SK-N-SH (cell line): ENCODE results near the gene DDX46. TPM values are rescaled to one million over a fixed set of nuclear protein-coding genes. Genes with fewer than 3 reads are reported as not detected.

Source experiments
- CTCF ChIA-PET: fragments of 300-600, 350-600 bp; formaldehyde crosslinking; extraction: SDS; loops from one replicate; lab custom pipeline; 2021; lab: Yijun Ruan, JAX
- POLR2A ChIA-PET: fragments of 350-600 bp; sonication (Branson Sonifier 250); formaldehyde crosslinking; extraction: SDS; loops from one replicate; lab custom pipeline; 2020; ENCODE audit warnings: antibody characterized with exemption, inconsistent platforms; lab: Yijun Ruan, JAX
- DNase-seq: peaks from one replicate; pipeline ENCODE4 v3.0.0; 2012
- H2AFZ ChIP-seq: fragments of 200-600 bp; sonication (generic); 2 replicates; pipeline ENCODE4 v1.8.1; 2016; ENCODE audit warnings: antibody characterized with exemption, mild to moderate bottlenecking, low read depth
- H3F3A ChIP-seq: fragments of 200-600 bp; sonication (generic); replicated peaks from 2 replicates; pipeline ENCODE3; 2016; ENCODE audit warnings: antibody characterized with exemption, mild to moderate bottlenecking; ENCODE audit not compliant: insufficient read depth
- H3K27ac ChIP-seq, 2 experiments: fragments of 200-500 bp in 1 of 2; fragments of 200-600 bp in 1 of 2; sonication (Bioruptor generic) in 1 of 2; sonication (generic), shearing (Covaris generic) in 1 of 2; 2 replicates each; pipeline versions ENCODE4 v1.5.1 to v1.6.1; 2014 to 2016; ENCODE audit warnings: low read depth in 2 of 2, inconsistent platforms in 1 of 2, low read length in 1 of 2, mild to moderate bottlenecking in 1 of 2, mixed read lengths in 1 of 2
- H3K27me3 ChIP-seq: fragments of 200-600 bp; sonication (generic), shearing (Covaris generic); 2 replicates; pipeline ENCODE4 v1.6.1; 2016; ENCODE audit warnings: mixed run types; ENCODE audit not compliant: insufficient read depth
- H3K36me3 ChIP-seq, 2 experiments: fragments of 200-500 bp in 1 of 2; fragments of 200-600 bp in 1 of 2; sonication (Bioruptor generic) in 1 of 2; sonication (generic) in 1 of 2; replicated peaks in 1 of 2; 2 replicates each; pipeline versions ENCODE3 to v1.5.1; 2014 to 2016; ENCODE audit warnings: low read length in 1 of 2, mild to moderate bottlenecking in 1 of 2; ENCODE audit not compliant: insufficient read depth in 2 of 2, control insufficient read depth in 1 of 2
- H3K4me1 ChIP-seq, 2 experiments: fragments of 200-500 bp in 1 of 2; fragments of 200-600 bp in 1 of 2; sonication (Bioruptor generic) in 1 of 2; sonication (generic), shearing (Covaris generic) in 1 of 2; 2 replicates each; pipeline versions ENCODE4 v1.5.1 to v1.6.1; 2014 to 2016; ENCODE audit warnings: low read depth in 1 of 2, low read length in 1 of 2, mixed run types in 1 of 2; ENCODE audit not compliant: insufficient read depth in 2 of 2, control insufficient read depth in 1 of 2
- H3K4me2 ChIP-seq: fragments of 200-600 bp; sonication (generic), shearing (Covaris generic); 2 replicates; pipeline ENCODE4 v1.6.1; 2017; ENCODE audit warnings: mixed run types
- H3K4me3 ChIP-seq, 2 experiments: fragments of 200-500 bp in 1 of 2; fragments of 200-600 bp in 1 of 2; sonication (Bioruptor generic) in 1 of 2; sonication (generic), shearing (Covaris generic) in 1 of 2; 2 replicates each; pipeline versions ENCODE4 v1.5.1 to v1.8.1; 2014 to 2016; ENCODE audit warnings: low read depth in 2 of 2, inconsistent platforms in 1 of 2, low read length in 1 of 2, mild to moderate bottlenecking in 1 of 2, mixed read lengths in 1 of 2, moderate library complexity in 1 of 2
- H3K79me2 ChIP-seq: fragments of 200-600 bp; sonication (generic); 2 replicates; pipeline ENCODE4 v1.8.1; 2017; ENCODE audit warnings: mild to moderate bottlenecking; ENCODE audit not compliant: insufficient read depth
- H3K9ac ChIP-seq: fragments of 200-600 bp; sonication (generic); 2 replicates; pipeline ENCODE4 v1.6.1; 2017; ENCODE audit warnings: mixed run types
- H3K9me2 ChIP-seq: fragments of 200-600 bp; sonication (generic); 2 replicates; pipeline ENCODE4 v1.6.1; 2017; ENCODE audit warnings: mixed run types
- H3K9me3 ChIP-seq: fragments of 200-600 bp; sonication (generic); 2 replicates; pipeline ENCODE4 v1.6.1; 2017; ENCODE audit warnings: mixed run types, mild to moderate bottlenecking, moderate library complexity
- H4K20me1 ChIP-seq: fragments of 200-600 bp; sonication (generic); 2 replicates; pipeline ENCODE4 v1.6.1; 2017; ENCODE audit warnings: mild to moderate bottlenecking, mixed run types; ENCODE audit not compliant: insufficient read depth
- CHD2 ChIP-seq: fragments of 150-350 bp; IDR thresholded peaks from 2 replicates; pipeline ENCODE4 v1.6.1; 2018; ENCODE audit warnings: low read length; ENCODE audit not compliant: partially characterized antibody
- ELF1 ChIP-seq: IDR thresholded peaks from 2 replicates; pipeline ENCODE4 v1.4.0; 2012
- FOSL2 ChIP-seq: IDR thresholded peaks from 2 replicates; pipeline ENCODE4 v1.4.0; 2012; ENCODE audit warnings: low read depth, mild to moderate bottlenecking, moderate library complexity, borderline replicate concordance
- FOXJ3 ChIP-seq: sonication (generic); formaldehyde crosslinking; IDR thresholded peaks from 2 replicates; pipeline ENCODE4 v1.5.1; 2020; ENCODE audit warnings: mild to moderate bottlenecking, missing genetic modification reagents
- FOXM1 ChIP-seq: IDR thresholded peaks from 2 replicates; pipeline ENCODE4 v1.4.0; 2012; ENCODE audit warnings: low read depth, mild to moderate bottlenecking
- GABPA ChIP-seq: IDR thresholded peaks from 2 replicates; pipeline ENCODE4 v1.4.0; 2012; ENCODE audit warnings: low read depth, mild to moderate bottlenecking
- GATA2 ChIP-seq: sonication (generic); formaldehyde crosslinking; IDR thresholded peaks from 2 replicates; pipeline ENCODE4 v1.5.0; 2020; ENCODE audit warnings: mild to moderate bottlenecking, missing genetic modification reagents
- JUND ChIP-seq: IDR thresholded peaks from 2 replicates; pipeline ENCODE4 v1.4.0; 2012
- MAX ChIP-seq: IDR thresholded peaks from 2 replicates; pipeline ENCODE4 v1.4.0; 2012; ENCODE audit warnings: low read depth
- MEF2A ChIP-seq: IDR thresholded peaks from 2 replicates; pipeline ENCODE4 v1.4.0; 2012; ENCODE audit warnings: low read depth, borderline replicate concordance
- NFIC ChIP-seq: IDR thresholded peaks from 2 replicates; pipeline ENCODE4 v1.4.0; 2012; ENCODE audit warnings: borderline replicate concordance
- POLR2AphosphoS5 ChIP-seq: IDR thresholded peaks from 2 replicates; pipeline ENCODE4 v1.6.1; 2012; ENCODE audit warnings: low read depth, low read length
- RCOR1 ChIP-seq: fragments of 150-350 bp; IDR thresholded peaks from 2 replicates; pipeline ENCODE4 v1.6.1; 2017; ENCODE audit warnings: antibody characterized with exemption, low read length
- RXRA ChIP-seq: IDR thresholded peaks from 2 replicates; pipeline ENCODE4 v1.4.0; 2012; ENCODE audit warnings: low read depth, mild to moderate bottlenecking, borderline replicate concordance
- SMC3 ChIP-seq: IDR thresholded peaks from 2 replicates; pipeline ENCODE4 v1.6.1; 2012; ENCODE audit warnings: low read depth, low read length, improper control_type of control experiment
- TAF1 ChIP-seq: IDR thresholded peaks from 2 replicates; pipeline ENCODE4 v1.6.1; 2012; ENCODE audit warnings: low read depth, mild to moderate bottlenecking, low read length, moderate library complexity, borderline replicate concordance
- TCF12 ChIP-seq: IDR thresholded peaks from 2 replicates; pipeline ENCODE4 v1.4.0; 2012
- USF1 ChIP-seq: IDR thresholded peaks from 2 replicates; pipeline ENCODE4 v1.4.0; 2012; ENCODE audit warnings: low read depth, borderline replicate concordance
- YY1 ChIP-seq: IDR thresholded peaks from 2 replicates; pipeline ENCODE4 v1.4.0; 2012; ENCODE audit warnings: low read depth, mild to moderate bottlenecking
- ZBTB33 ChIP-seq: IDR thresholded peaks from 2 replicates; pipeline ENCODE4 v1.4.0; 2012; ENCODE audit warnings: low read depth, borderline replicate concordance
- WGBS: methylation state at CpG from one replicate; pipeline ENCODE4 v1.1.6; 2017; ENCODE audit warnings: low lambda C conversion rate; 5-methylcytosine and 5-hydroxymethylcytosine counted together
- polyA plus RNA-seq, 3 experiments: library from polyadenylated mRNA; depleted of rRNA; stranded (reverse); fragments of >200 nt; gene quantifications; 2 replicates each; pipeline ENCODE4 v1.2.3, GENCODE V29; 2012

Gene DDX46
- polyA plus RNA-seq, 1 of the 3 experiments (the other 2 are of a cell fraction): 20.3 TPM

- DNase-seq: no peak
- Histone ChIP-seq H4K20me1 (no peaks in the 10 kb centered on the region), H3K79me2 (no peaks in the 10 kb centered on the region), H3K36me3 (peaks cover 36 to 75% of the 10 kb centered on the region in 2 experiments), H2AFZ (no peak overlapping the region), H3K4me1 (no peaks in the 10 kb centered on the region), H3K4me2 (no peak overlapping the region), H3K4me3 (no peak overlapping the region), H3K9me2 (no peaks in the 10 kb centered on the region), H3K9ac (no peak overlapping the region), H3K9me3 (no peaks in the 10 kb centered on the region), H3F3A (peaks cover 16% of the 10 kb centered on the region), H3K27me3 (no peaks in the 10 kb centered on the region), H3K27ac (no peak overlapping the region)
- TF ChIP-seq ZBTB33 (no peak), GATA2 (CRISPR knock-in tag) (no peak), FOSL2 (no peak), TCF12 (no peak), USF1 (no peak), NFIC (no peak), RXRA (no peak), MAX (no peak)
- ChIA-PET CTCF (interaction anchor here (1.1 kb wide), 1 partner anchor 13 kb away, joined by 4 read pairs; the partner anchor contains the start of gene CAMLG), POLR2A (no interaction called here)
- 97% methylated on average over 1 of the region's 1 CpG for WGBS
These were observed 33.7 kb upstream of the DDX46 start for GRCh38 chr5:134724872-134725271.

GRCh38 chr5:134732819-134733218, 25.8 kb upstream of the DDX46 start:
- H3K4me2 ChIP-seq: no peak overlapping the region
- no peak for DNase-seq
- no peaks in the 10 kb centered on the region for H3K9me3 ChIP-seq
- H3K27me3 ChIP-seq: no peaks in the 10 kb centered on the region
- no peaks in the 10 kb centered on the region for H3K4me1 ChIP-seq
- H3K9me2 ChIP-seq: no peaks in the 10 kb centered on the region
- WGBS: 62% methylated on average over 3 of the region's 3 CpGs
- H3F3A ChIP-seq: peaks cover 11% of the 10 kb centered on the region
- no peak overlapping the region for H3K27ac ChIP-seq
- H4K20me1 ChIP-seq: no peaks in the 10 kb centered on the region
- H3K36me3 ChIP-seq: peaks cover 0 to under 1% of the 10 kb centered on the region in 2 experiments
- POLR2A ChIA-PET: no interaction called here
- H3K4me3 ChIP-seq: no peak overlapping the region
- TF ChIP-seq MEF2A (no peak), RXRA (no peak), ELF1 (no peak), CHD2 (no peak), FOXJ3 (CRISPR knock-in tag) (no peak), SMC3 (no peak), USF1 (no peak), GABPA (no peak), RCOR1 (no peak), FOXM1 (no peak), JUND (no peak), POLR2AphosphoS5 (no peak), TCF12 (no peak), YY1 (no peak), TAF1 (no peak)
- CTCF ChIA-PET: no interaction called here
- no peak overlapping the region for H2AFZ ChIP-seq
- H3K9ac ChIP-seq: no peak overlapping the region
- H3K79me2 ChIP-seq: no peaks in the 10 kb centered on the region
